SK-N-MC (cell line): ENCODE data around the gene DISC1.

Source experiments
- EZH2 ChIP-seq: fragments of 200-600 bp; sonication (generic); IDR thresholded peaks from one replicate; pipeline ENCODE4 v1.6.1; 2017; ENCODE audit warnings: antibody characterized with exemption
- FOXP2 ChIP-seq: optimal IDR thresholded peaks from 2 replicates; pipeline ENCODE3; 2011; ENCODE audit warnings: mild to moderate bottlenecking, moderate library complexity; ENCODE audit not compliant: insufficient read depth; ENCODE audit errors: extremely low read length, control extremely low read depth
- POLR2AphosphoS5 ChIP-seq: IDR thresholded peaks from 2 replicates; pipeline ENCODE4 v1.6.1; 2012; ENCODE audit warnings: mild to moderate bottlenecking, low read depth, low read length, borderline replicate concordance

- TF ChIP-seq POLR2AphosphoS5 (no peak), EZH2 (no peak), FOXP2 (no peak)
Observed at GRCh38 chr1:231921646-231922345, 295.2 kb downstream of the DISC1 start.
